Stomach (tissue), 9 donors: ENCODE results near the gene RPS24. TPM values are rescaled to one million over a fixed set of nuclear protein-coding genes. Genes with fewer than 3 reads are reported as not detected.

Experiments
- DNase-seq, 2 donors: peaks; one replicate each; pipeline versions ENCODE4 v3.0.0 to v3.0.0-alpha.2; 2013 to 2019
- H3K27ac ChIP-seq, 5 donors: fragments of 200-600 bp in 4 of 5; sonication (generic) in 4 of 5; one replicate each; pipeline ENCODE4 v1.5.1; 2013 to 2019; ENCODE audit warnings: mild to moderate bottlenecking in 1 of 5, moderate library complexity in 1 of 5
- H3K27me3 ChIP-seq, 3 donors: fragments of 200-600 bp; sonication (generic); one replicate each; pipeline ENCODE4 v1.5.1; 2017 to 2019; ENCODE audit warnings: mixed run types in 1 of 3
- H3K36me3 ChIP-seq, 4 donors: fragments of 200-600 bp; sonication (generic); 1 replicate in 3 of 4; 2 replicates in 1 of 4; pipeline ENCODE4 v1.5.1; 2016 to 2019
- H3K4me1 ChIP-seq, 4 donors: fragments of 200-600 bp; sonication (generic); one replicate each; pipeline ENCODE4 v1.5.1; 2016 to 2019
- H3K4me3 ChIP-seq, 4 donors: fragments of 200-600 bp; sonication (generic) in 3 of 4; one replicate each; pipeline ENCODE4 v1.5.1; 2016 to 2019; ENCODE audit warnings: mild to moderate bottlenecking in 1 of 4
- H3K9me3 ChIP-seq, 4 donors: fragments of 200-600 bp; sonication (generic); one replicate each; pipeline ENCODE4 v1.5.1; 2016 to 2019
- CTCF ChIP-seq, 7 experiments: fragments of 450-650 bp in 4 of 7; fragments of 200-600 bp in 3 of 7; sonication (generic) in 3 of 7; IDR thresholded peaks; one replicate each; pipeline ENCODE4 v1.5.1; 2016 to 2019; ENCODE audit warnings: antibody characterized with exemption in 7 of 7, control low read depth in 2 of 7, mild to moderate bottlenecking in 1 of 7
- EP300 ChIP-seq: sonication (generic); formaldehyde crosslinking; IDR thresholded peaks from one replicate; pipeline ENCODE4 v1.6.1; 2017; ENCODE audit warnings: antibody characterized with exemption
- POLR2A ChIP-seq, 4 donors: fragments of 450-650 bp; IDR thresholded peaks; one replicate each; pipeline ENCODE4 v1.6.1; 2016; ENCODE audit warnings: antibody characterized with exemption in 4 of 4, control low read depth in 2 of 4, mild to moderate bottlenecking in 1 of 4, moderate library complexity in 1 of 4
- POLR2AphosphoS5 ChIP-seq, 3 donors: sonication (generic); formaldehyde crosslinking; IDR thresholded peaks; one replicate each; pipeline ENCODE4 v1.6.1; 2016; ENCODE audit warnings: antibody characterized with exemption in 3 of 3
- WGBS, 5 donors: extraction: QIAGEN DNeasy Blood & Tissue Kit in 3 of 5; methylation state at CpG; one replicate each; pipeline versions ENCODE4 v1.1.5 to v1.1.7; 2013 to 2018; 5-methylcytosine and 5-hydroxymethylcytosine counted together
- intact Hi-C: fragments of 100-400 bp; cut with DNase I; formaldehyde crosslinking; loops from one replicate; pipeline ENCODE4 v1.15.1; 2023; ENCODE audit warnings: low total_unique reads
- polyA plus RNA-seq, 3 donors: library from polyadenylated mRNA; stranded (reverse); fragments of 200-250 nt; gene quantifications; one replicate each; pipeline ENCODE4 v1.2.3, GENCODE V29; 2013
- total RNA-seq, 5 donors: library from RNA; depleted of rRNA; stranded (reverse); fragments of >200 nt; gene quantifications; one replicate each; pipeline versions ENCODE4 v1.1.0 to v1.2.3, GENCODE V29; 2014 to 2016
- donor health status: healthy with polysubstance abuse.
- donor health status: Bipolar disorder and iron deficiency.
- donor health status: healthy.

Gene RPS24
- total and polyA plus RNA-seq, 8 donors: 936 to 7,888 (median 2,768) TPM

GRCh38 chr10:78035025-78035424 lies 1.4 kb downstream of the RPS24 start:
- Histone ChIP-seq H3K27me3 (no peaks in the 10 kb centered on the region), H3K9me3 (no peaks in the 10 kb centered on the region), H3K36me3 (peaks cover 49 to 51% (median 50%) of the 10 kb centered on the region in 4 donors), H3K4me3 (peak overlapping the region; percentile 78 to 97 (median 86)), H3K27ac (peak overlapping the region in 3 of 5 donors; percentile 85 to 86 (median 86)), H3K4me1 (peaks cover 19 to 60% (median 47%) of the 10 kb centered on the region in 4 donors)
- intact Hi-C loops: no loop called here
- no peak for TF ChIP-seq POLR2A (IDR thresholded peaks at IDR 0.05)
- no peak for TF ChIP-seq POLR2AphosphoS5 (IDR thresholded peaks at IDR 0.05)
- TF ChIP-seq CTCF (IDR thresholded peaks at IDR 0.05): no peak
- no peak for TF ChIP-seq EP300
- DNase-seq: no peak
- 46 to 67% (median 56%) methylated on average over 5 of the region's 5 CpGs for WGBS, 5 donors

GRCh38 chr10:78035437-78035836 lies 1.8 kb downstream of the RPS24 start:
- intact Hi-C loops: no loop called here
- TF ChIP-seq POLR2A (IDR thresholded peaks at IDR 0.05) (no peak), EP300 (no peak)
- no peaks in the 10 kb centered on the region for H3K27me3 ChIP-seq
- peaks cover 53 to 55% (median 54%) of the 10 kb centered on the region in 4 donors for H3K36me3 ChIP-seq
- H3K27ac ChIP-seq: peak overlapping the region in 2 of 5 donors; percentile 85 to 86
- WGBS, 5 donors: 71 to 88% (median 82%) methylated on average over 5 of the region's 5 CpGs
- peak overlapping the region in 2 of 4 donors; percentile 94 to 97 for H3K4me3 ChIP-seq
- H3K9me3 ChIP-seq: no peaks in the 10 kb centered on the region
- DNase-seq: no peak
- H3K4me1 ChIP-seq: peaks cover 19 to 58% (median 45%) of the 10 kb centered on the region in 4 donors

GRCh38 chr10:78035933-78036583 lies 2.4 kb downstream of the RPS24 start:
- no peaks in the 10 kb centered on the region for H3K27me3 ChIP-seq
- H3K4me3 ChIP-seq: peak overlapping the region in 2 of 4 donors; percentile 94 to 97
- H3K4me1 ChIP-seq: peaks cover 19 to 61% (median 47%) of the 10 kb centered on the region in 4 donors
- H3K9me3 ChIP-seq: no peaks in the 10 kb centered on the region
- TF ChIP-seq POLR2AphosphoS5 (IDR thresholded peaks at IDR 0.05): no peak
- no peak for TF ChIP-seq POLR2A (IDR thresholded peaks at IDR 0.05)
- no peak for TF ChIP-seq EP300
- TF ChIP-seq CTCF (IDR thresholded peaks at IDR 0.05): no peak
- no peak for DNase-seq
- peaks cover 59 to 62% (median 60%) of the 10 kb centered on the region in 4 donors for H3K36me3 ChIP-seq
- H3K27ac ChIP-seq: peak overlapping the region in 2 of 5 donors; percentile 2 to 17
- intact Hi-C loops: no loop called here
- 64 to 72% (median 70%) methylated on average over 9 of the region's 9 CpGs for WGBS, 5 donors

DNA sequence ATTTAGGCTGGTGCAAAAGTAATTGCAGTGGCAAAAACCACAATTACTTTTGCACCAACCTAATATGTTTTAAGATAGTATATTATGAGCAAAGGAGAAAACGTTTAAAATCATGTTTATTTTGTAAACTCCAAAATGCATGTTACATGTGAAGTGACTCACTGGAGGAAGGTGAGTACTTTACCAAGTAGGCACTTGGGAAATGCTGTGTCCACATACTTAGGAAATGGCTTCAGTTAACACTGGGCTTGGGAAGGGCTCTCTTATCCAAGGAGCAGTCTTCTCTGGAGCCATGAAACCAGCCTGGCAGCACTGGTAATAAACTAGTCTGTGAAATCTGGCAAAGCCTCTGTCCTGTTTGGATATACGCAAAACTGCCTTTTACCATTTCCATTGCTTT lies 4.4 kb downstream of the RPS24 start:
- H3K4me1 ChIP-seq: peaks cover 16 to 66% (median 47%) of the 10 kb centered on the region in 4 donors
- intact Hi-C loops: no loop called here
- no peak for DNase-seq
- no peaks in the 10 kb centered on the region for H3K9me3 ChIP-seq
- H3K36me3 ChIP-seq: peaks cover 73 to 82% (median 81%) of the 10 kb centered on the region in 4 donors
- H3K27me3 ChIP-seq: no peaks in the 10 kb centered on the region
- H3K27ac ChIP-seq: no peak overlapping the region
- no peak overlapping the region for H3K4me3 ChIP-seq
- TF ChIP-seq CTCF (IDR thresholded peaks at IDR 0.05): no peak
- 58 to 64% (median 59%) methylated on average over 2 of the region's 2 CpGs for WGBS, 5 donors
